GM12892 (cell line): ENCODE measurements around the gene GLTP.

Source experiments
- POLR2A ChIP-seq: IDR thresholded peaks from 2 replicates; pipeline ENCODE4 v1.6.1; 2011; ENCODE audit warnings: low read depth, low read length, control low read depth
- POLR2AphosphoS5 ChIP-seq: IDR thresholded peaks from 2 replicates; pipeline ENCODE4 v1.6.1; 2011; ENCODE audit warnings: low read depth, low read length, control low read depth
- TAF1 ChIP-seq: IDR thresholded peaks from 2 replicates; pipeline ENCODE4 v1.6.1; 2011; ENCODE audit warnings: low read depth, mild to moderate bottlenecking, control low read depth, low read length, borderline replicate concordance

DNA sequence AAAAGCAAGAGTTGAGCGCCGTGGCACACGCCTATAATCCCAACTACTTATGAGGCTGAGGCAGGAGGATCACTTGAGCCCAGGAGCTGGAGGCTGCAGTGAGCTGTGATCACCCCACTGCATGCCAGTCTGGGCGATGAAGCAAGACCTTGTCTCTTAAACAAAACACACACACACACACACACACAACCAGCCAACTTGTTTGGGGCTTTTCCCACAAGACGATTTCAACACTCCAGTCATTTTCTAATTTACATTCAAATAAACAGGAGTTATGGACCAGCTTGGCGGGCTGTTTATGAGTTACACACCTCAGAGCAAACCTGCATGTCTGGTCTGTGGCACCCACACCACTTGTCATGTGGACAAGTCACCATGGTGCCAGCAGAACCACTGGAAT, 6.7 kb downstream of the GLTP start:
- TF ChIP-seq POLR2A (no peak), TAF1 (no peak), POLR2AphosphoS5 (no peak)
